Measurements from ENCODE around the gene LRP5. TPM values are rescaled to one million over a fixed set of nuclear protein-coding genes. Genes with fewer than 3 reads are reported as not detected.
A peak's percentile ranks its signal among the peaks of the same experiment; 100 is the strongest.
"Not testable (repeated sequence)": the region's sequence is repeated elsewhere in the genome, so short reads cannot be mapped to it uniquely, and the experiment has no call there.

The LRP5 gene
- polyA plus RNA-seq, 4 donors: 39.7 to 122 (median 78.4) TPM

DNA sequence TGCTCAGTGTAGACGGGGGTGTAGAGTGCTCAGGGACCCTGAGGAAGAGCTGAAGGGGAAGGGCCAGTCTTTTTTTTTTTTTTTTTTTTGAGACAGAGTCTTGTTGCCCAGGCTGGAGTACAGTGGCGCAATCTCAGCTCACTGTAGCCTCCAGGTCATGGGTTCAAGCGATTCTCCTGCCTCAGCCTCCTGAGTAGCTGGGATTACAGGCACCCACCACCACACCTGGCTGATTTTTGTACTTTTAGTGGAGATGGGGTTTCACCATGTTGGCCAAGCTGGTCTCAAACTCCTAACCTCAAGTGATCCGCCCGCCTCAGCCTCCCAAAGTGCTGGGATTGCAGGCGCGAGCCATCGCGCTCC, 12.9 kb upstream of the LRP5 start:
- not testable (repeated sequence) for H3K27me3 ChIP-seq (ENCODE audit: control insufficient read depth in 3 of 3, insufficient read depth in 3 of 3, low read length in 3 of 3); FAIRE-seq; H3K9me3 ChIP-seq (ENCODE audit: control insufficient read depth in 2 of 2, insufficient read depth in 1 of 2, low read depth in 1 of 2, low read length in 1 of 2); H3K4me3 ChIP-seq (ENCODE audit: low read depth in 1 of 3, low read length in 3 of 3); H3K36me3 ChIP-seq (ENCODE audit: control insufficient read depth in 3 of 3, insufficient read depth in 2 of 3, low read depth in 1 of 3, low read length in 3 of 3); DNase-seq
- Histone ChIP-seq H3K27ac (ENCODE audit: low read depth in 1 of 3, low read length in 2 of 3) (peak overlapping the region; percentile 92 to 97 (median 96)), H3K4me1 (ENCODE audit: control insufficient read depth in 3 of 3, insufficient read depth in 2 of 3, low read depth in 1 of 3, low read length in 2 of 3) (peaks cover 0 to 50% (median 8%) of the 10 kb centered on the region in 3 donors)
- WGBS, 3 donors: 89 to 94% (median 93%) methylated on average over 8 to 9 of the region's 9 CpGs

DNA sequence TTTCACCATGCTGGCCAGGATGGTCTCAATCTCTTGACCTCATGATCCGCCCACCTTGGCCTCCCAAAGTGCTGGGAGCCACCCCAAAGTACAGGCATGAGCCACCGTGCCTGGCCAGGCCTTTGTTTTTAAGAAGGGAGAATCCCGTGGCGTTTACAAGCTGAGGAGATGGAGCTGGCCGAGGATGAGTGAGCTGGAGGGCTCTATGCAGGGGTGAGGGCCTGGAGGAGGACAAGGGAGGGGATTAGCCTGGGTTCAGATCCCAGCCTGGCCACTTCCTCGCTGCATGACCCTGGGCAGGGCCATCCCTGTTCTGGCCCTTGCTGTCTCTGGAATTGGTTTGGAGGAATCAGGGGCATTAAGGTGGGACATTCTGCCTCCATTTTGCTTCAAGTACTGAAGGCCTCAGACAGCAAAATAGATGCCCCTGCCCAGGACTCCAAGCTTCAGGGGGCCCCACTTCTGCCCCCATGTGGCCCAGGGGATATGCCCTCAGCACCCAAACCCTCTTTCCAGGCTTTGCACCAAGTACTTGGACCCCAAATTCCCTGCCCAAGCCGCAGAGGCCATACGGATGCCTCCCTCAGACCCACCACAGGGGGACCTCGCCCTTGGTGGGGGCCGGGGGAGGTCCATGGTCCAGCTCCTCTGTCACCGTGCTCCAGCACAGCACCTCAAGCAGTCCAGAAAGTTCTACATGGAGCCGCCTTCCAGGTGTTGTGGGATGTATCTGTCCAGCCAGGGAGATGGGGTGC, 12.1 kb upstream of the LRP5 start:
- no peak for FAIRE-seq
- Histone ChIP-seq H3K4me3 (ENCODE audit: low read depth in 1 of 3, low read length in 3 of 3) (no peak overlapping the region), H3K27me3 (ENCODE audit: control insufficient read depth in 3 of 3, insufficient read depth in 3 of 3, low read length in 3 of 3) (no peaks in the 10 kb centered on the region), H3K9me3 (ENCODE audit: control insufficient read depth in 2 of 2, insufficient read depth in 1 of 2, low read depth in 1 of 2, low read length in 1 of 2) (peaks cover 0 to 8% of the 10 kb centered on the region in 2 donors), H3K27ac (ENCODE audit: low read depth in 1 of 3, low read length in 2 of 3) (peak overlapping the region in 1 of 3 donors; percentile 27), H3K36me3 (ENCODE audit: control insufficient read depth in 3 of 3, insufficient read depth in 2 of 3, low read depth in 1 of 3, low read length in 3 of 3) (no peaks in the 10 kb centered on the region), H3K4me1 (ENCODE audit: control insufficient read depth in 3 of 3, insufficient read depth in 2 of 3, low read depth in 1 of 3, low read length in 2 of 3) (peaks cover 0 to 50% (median 8%) of the 10 kb centered on the region in 3 donors)
- 89 to 91% (median 90%) methylated on average over 12 of the region's 12 CpGs for WGBS, 3 donors
- no peak for DNase-seq

DNA sequence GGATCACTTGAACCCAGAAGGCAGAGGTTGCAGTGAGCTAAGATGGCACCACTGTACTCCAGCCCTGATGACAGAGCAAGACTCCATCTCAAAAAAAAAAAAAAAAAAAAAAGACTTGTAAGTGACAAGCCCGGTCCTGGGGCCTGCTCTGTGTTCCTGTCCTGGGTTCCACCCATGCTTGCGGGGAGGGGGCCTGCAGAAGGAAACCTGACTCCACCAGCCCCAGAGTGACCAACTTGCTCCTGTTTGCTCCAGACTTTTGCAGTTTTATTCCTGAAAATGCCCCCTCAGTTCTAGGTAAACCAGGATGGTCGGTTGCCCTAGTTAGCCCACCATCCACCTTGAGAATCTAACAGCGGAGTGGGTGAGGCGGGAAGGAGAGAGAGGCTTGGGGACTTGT, 10.1 kb upstream of the LRP5 start:
- WGBS, 3 donors: 28 to 85% (median 62%) methylated on average over 4 to 5 of the region's 5 CpGs
- Histone ChIP-seq H3K27ac (ENCODE audit: low read depth in 1 of 3, low read length in 2 of 3) (peak overlapping the region; percentile 22 to 87 (median 80)), H3K27me3 (ENCODE audit: control insufficient read depth in 3 of 3, insufficient read depth in 3 of 3, low read length in 3 of 3) (no peaks in the 10 kb centered on the region), H3K4me1 (ENCODE audit: control insufficient read depth in 3 of 3, insufficient read depth in 2 of 3, low read depth in 1 of 3, low read length in 2 of 3) (peaks cover 0 to 39% (median 6%) of the 10 kb centered on the region in 3 donors), H3K4me3 (ENCODE audit: low read depth in 1 of 3, low read length in 3 of 3) (no peak overlapping the region), H3K9me3 (ENCODE audit: control insufficient read depth in 2 of 2, insufficient read depth in 1 of 2, low read depth in 1 of 2, low read length in 1 of 2) (peaks cover 0 to 8% of the 10 kb centered on the region in 2 donors), H3K36me3 (ENCODE audit: control insufficient read depth in 3 of 3, insufficient read depth in 2 of 3, low read depth in 1 of 3, low read length in 3 of 3) (no peaks in the 10 kb centered on the region)
- FAIRE-seq (no peak), DNase-seq (no peak)

DNA sequence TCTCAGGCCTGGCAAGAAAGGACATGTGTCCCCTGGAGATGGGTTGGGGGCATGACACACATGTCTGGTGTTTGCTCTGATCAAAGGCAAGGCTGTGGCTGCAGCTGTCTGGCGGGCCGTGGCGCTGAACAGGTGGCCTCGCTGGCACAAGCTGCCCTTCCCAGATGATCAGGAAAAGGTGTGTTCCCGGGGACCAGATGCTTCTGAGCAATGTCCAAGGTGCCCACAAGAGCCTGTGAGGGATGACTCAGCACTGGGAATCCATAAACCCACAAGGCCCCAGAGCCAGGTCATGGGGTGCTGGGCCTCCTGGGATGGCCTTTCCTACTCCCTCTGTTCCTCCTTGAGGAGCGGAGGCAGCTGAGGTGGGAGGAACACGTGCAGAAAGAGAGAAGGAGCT, 9.7 kb upstream of the LRP5 start:
- Histone ChIP-seq H3K27me3 (ENCODE audit: control insufficient read depth in 3 of 3, insufficient read depth in 3 of 3, low read length in 3 of 3) (no peaks in the 10 kb centered on the region), H3K4me3 (ENCODE audit: low read depth in 1 of 3, low read length in 3 of 3) (no peak overlapping the region), H3K4me1 (ENCODE audit: control insufficient read depth in 3 of 3, insufficient read depth in 2 of 3, low read depth in 1 of 3, low read length in 2 of 3) (peaks cover 0 to 36% (median 4%) of the 10 kb centered on the region in 3 donors), H3K36me3 (ENCODE audit: control insufficient read depth in 3 of 3, insufficient read depth in 2 of 3, low read depth in 1 of 3, low read length in 3 of 3) (no peaks in the 10 kb centered on the region), H3K9me3 (ENCODE audit: control insufficient read depth in 2 of 2, insufficient read depth in 1 of 2, low read depth in 1 of 2, low read length in 1 of 2) (peaks cover 0 to 8% of the 10 kb centered on the region in 2 donors), H3K27ac (ENCODE audit: low read depth in 1 of 3, low read length in 2 of 3) (peak overlapping the region; percentile 59 to 87 (median 80))
- peak; percentile 92 to 99 for DNase-seq
- FAIRE-seq: no peak
- WGBS, 3 donors: 8 to 62% (median 30%) methylated on average over 7 of the region's 7 CpGs

DNA sequence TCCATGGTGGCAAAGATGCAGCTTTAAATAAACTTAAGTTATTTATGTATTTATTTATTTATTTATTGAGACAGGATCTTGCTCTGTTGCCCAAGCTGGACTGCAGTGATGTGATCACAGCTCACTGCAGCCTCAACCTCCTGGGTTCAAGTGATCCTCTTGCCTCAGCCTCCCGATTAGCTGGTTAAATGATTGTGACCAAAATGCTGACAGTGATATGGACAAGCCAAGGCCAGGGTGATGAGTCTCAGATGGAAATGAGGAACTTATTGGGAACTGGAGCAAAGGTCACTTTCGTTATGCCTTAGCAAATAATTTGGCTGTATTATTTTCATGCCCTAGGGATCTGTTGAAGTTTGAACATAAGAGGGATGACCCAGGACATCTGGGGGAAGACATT, 9.3 kb upstream of the LRP5 start:
- Histone ChIP-seq H3K27ac (ENCODE audit: low read depth in 1 of 3, low read length in 2 of 3) (peak overlapping the region; percentile 59 to 87 (median 80)), H3K36me3 (ENCODE audit: control insufficient read depth in 3 of 3, insufficient read depth in 2 of 3, low read depth in 1 of 3, low read length in 3 of 3) (no peaks in the 10 kb centered on the region), H3K9me3 (ENCODE audit: control insufficient read depth in 2 of 2, insufficient read depth in 1 of 2, low read depth in 1 of 2, low read length in 1 of 2) (peaks cover 0 to 8% of the 10 kb centered on the region in 2 donors), H3K27me3 (ENCODE audit: control insufficient read depth in 3 of 3, insufficient read depth in 3 of 3, low read length in 3 of 3) (no peaks in the 10 kb centered on the region), H3K4me3 (ENCODE audit: low read depth in 1 of 3, low read length in 3 of 3) (no peak overlapping the region), H3K4me1 (ENCODE audit: control insufficient read depth in 3 of 3, insufficient read depth in 2 of 3, low read depth in 1 of 3, low read length in 2 of 3) (peaks cover 0 to 32% (median 4%) of the 10 kb centered on the region in 3 donors)
- DNase-seq: peak in 1 of 2 donors; percentile 63
- no peak for FAIRE-seq
- WGBS, 3 donors: 17 to 49% (median 40%) methylated on average over 2 of the region's 2 CpGs

DNA sequence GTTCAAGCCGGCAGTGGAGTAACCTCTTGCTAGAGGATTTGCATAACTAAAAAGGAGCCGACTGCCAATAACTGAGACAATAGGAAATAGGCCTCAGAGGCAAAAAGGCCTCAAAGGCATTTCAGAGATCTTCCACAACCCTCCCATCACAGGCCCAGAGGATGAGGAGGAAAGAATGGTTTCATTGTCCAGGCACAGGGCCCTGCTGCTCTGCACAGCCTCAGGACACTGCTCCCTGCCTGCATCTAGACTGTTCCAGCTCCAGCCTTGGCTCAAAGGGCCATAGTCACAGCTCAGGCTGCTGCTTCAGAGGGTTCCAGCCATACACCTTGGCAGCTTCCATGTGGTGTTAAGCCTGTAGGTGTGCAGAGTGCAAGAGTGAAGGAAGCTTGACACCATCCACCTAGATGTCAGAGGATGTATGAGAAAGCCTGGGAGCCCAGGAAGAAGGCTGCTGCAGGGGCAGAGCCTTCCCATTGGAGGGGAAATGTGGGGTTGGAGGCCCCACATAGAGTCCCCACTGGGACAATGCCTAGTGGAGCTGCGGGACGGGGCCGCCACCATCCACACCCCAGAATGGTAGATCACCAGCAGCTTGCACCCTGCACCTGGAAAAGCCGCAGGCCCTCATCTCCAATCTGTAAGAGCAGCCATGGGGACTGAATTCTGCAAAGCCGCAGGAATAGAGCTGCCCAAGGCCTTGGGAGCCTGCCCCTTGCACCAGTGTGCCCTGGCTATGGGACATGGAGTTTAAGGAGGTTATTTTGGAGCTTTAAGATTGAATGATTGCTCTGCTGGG, 8.2 kb upstream of the LRP5 start:
- H3K27ac ChIP-seq (ENCODE audit: low read depth in 1 of 3, low read length in 2 of 3): no peak overlapping the region
- WGBS, 3 donors: 94 to 99% (median 94%) methylated on average over 7 of the region's 7 CpGs

DNA sequence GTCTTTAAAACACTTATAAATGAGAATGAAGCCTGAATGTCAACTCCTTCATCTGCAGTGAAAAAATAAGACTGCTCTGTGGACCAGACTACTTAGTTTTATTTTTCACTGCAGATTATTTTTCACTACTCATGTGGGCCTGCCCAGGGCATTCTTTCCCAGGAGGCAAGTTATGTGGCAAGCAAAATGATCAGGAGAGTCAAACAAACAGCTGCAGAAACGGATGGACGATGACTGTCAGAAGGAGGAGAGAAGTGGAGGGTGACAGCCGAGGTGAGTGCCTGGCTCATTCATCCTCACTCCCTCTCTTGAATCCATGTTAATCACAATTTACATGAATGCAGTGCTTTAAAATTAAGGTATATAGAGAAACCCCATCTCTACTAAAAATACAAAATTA, 5.8 kb upstream of the LRP5 start:
- no peaks in the 10 kb centered on the region for H3K27me3 ChIP-seq (ENCODE audit: control insufficient read depth in 3 of 3, insufficient read depth in 3 of 3, low read length in 3 of 3)
- WGBS, 3 donors: 89 to 100% (median 95%) methylated on average over 3 of the region's 3 CpGs
- H3K9me3 ChIP-seq (ENCODE audit: control insufficient read depth in 2 of 2, insufficient read depth in 1 of 2, low read depth in 1 of 2, low read length in 1 of 2): peaks cover 0 to 8% of the 10 kb centered on the region in 2 donors
- peaks cover 0 to 28% (median 2%) of the 10 kb centered on the region in 3 donors for H3K4me1 ChIP-seq (ENCODE audit: control insufficient read depth in 3 of 3, insufficient read depth in 2 of 3, low read depth in 1 of 3, low read length in 2 of 3)
- DNase-seq (no peak), FAIRE-seq (no peak)
- H3K4me3 ChIP-seq (ENCODE audit: low read depth in 1 of 3, low read length in 3 of 3): no peak overlapping the region
- H3K36me3 ChIP-seq (ENCODE audit: control insufficient read depth in 3 of 3, insufficient read depth in 2 of 3, low read depth in 1 of 3, low read length in 3 of 3): no peaks in the 10 kb centered on the region
- no peak overlapping the region for H3K27ac ChIP-seq (ENCODE audit: low read depth in 1 of 3, low read length in 2 of 3)

More for the DNA sequence above, 8.2 kb upstream of the LRP5 start:
- Histone ChIP-seq H3K4me3 (ENCODE audit: low read depth in 1 of 3, low read length in 3 of 3) (no peak overlapping the region), H3K4me1 (ENCODE audit: control insufficient read depth in 3 of 3, insufficient read depth in 2 of 3, low read depth in 1 of 3, low read length in 2 of 3) (peaks cover 0 to 22% (median 2%) of the 10 kb centered on the region in 3 donors), H3K36me3 (ENCODE audit: control insufficient read depth in 3 of 3, insufficient read depth in 2 of 3, low read depth in 1 of 3, low read length in 3 of 3) (no peaks in the 10 kb centered on the region), H3K27me3 (ENCODE audit: control insufficient read depth in 3 of 3, insufficient read depth in 3 of 3, low read length in 3 of 3) (no peaks in the 10 kb centered on the region), H3K9me3 (ENCODE audit: control insufficient read depth in 2 of 2, insufficient read depth in 1 of 2, low read depth in 1 of 2, low read length in 1 of 2) (peaks cover 0 to 8% of the 10 kb centered on the region in 2 donors)
- DNase-seq (no peak), FAIRE-seq (no peak)

DNA sequence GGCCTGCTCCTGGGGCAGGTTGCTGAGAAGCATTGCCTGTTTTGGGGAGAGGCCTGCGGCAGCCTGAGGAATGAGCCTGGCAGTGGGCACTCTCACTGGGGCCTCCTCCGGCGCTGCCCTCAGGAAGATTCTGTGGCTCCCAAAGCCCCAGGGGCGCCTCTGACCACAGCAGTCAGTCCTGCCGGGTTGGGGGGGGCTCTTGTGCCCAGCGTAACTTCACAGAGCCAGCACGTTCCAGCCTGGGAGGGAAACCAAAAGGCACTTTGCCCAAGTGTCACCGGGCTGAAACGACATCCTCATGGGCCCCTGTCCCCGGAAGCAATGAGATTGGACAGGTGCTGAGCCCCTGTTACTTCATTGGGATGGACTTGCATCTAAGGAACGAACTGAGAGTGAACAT, 4.3 kb upstream of the LRP5 start:
- no peaks in the 10 kb centered on the region for H3K27me3 ChIP-seq (ENCODE audit: control insufficient read depth in 3 of 3, insufficient read depth in 3 of 3, low read length in 3 of 3)
- WGBS, 3 donors: 83 to 85% (median 84%) methylated on average over 11 of the region's 11 CpGs
- no peaks in the 10 kb centered on the region for H3K36me3 ChIP-seq (ENCODE audit: control insufficient read depth in 3 of 3, insufficient read depth in 2 of 3, low read depth in 1 of 3, low read length in 3 of 3)
- H3K27ac ChIP-seq (ENCODE audit: low read depth in 1 of 3, low read length in 2 of 3): no peak overlapping the region
- no peak overlapping the region for H3K4me3 ChIP-seq (ENCODE audit: low read depth in 1 of 3, low read length in 3 of 3)
- DNase-seq (no peak), FAIRE-seq (no peak)
- peaks cover 0 to 8% of the 10 kb centered on the region in 2 donors for H3K9me3 ChIP-seq (ENCODE audit: control insufficient read depth in 2 of 2, insufficient read depth in 1 of 2, low read depth in 1 of 2, low read length in 1 of 2)
- peaks cover 0 to 19% (median 0%) of the 10 kb centered on the region in 3 donors for H3K4me1 ChIP-seq (ENCODE audit: control insufficient read depth in 3 of 3, insufficient read depth in 2 of 3, low read depth in 1 of 3, low read length in 2 of 3)
